B cell (primary cell): ENCODE measurements around the gene C20orf204. TPM values are rescaled to one million over a fixed set of nuclear protein-coding genes. Genes with fewer than 3 reads are reported as not detected.

ENCODE experiments used
- ATAC-seq: fragments of 200-7000 bp; cut with Tn5 transposase; one replicate; pipeline ENCODE4 v1.10.0; 2021; ENCODE audit warnings: low read depth, mild to moderate bottlenecking, moderate number of reproducible peaks, moderate library complexity
- CTCF ChIA-PET: fragments of 350-600 bp; sonication (Branson Sonifier 250); formaldehyde crosslinking; loops from one replicate; lab custom pipeline; 2021; ENCODE audit warnings: antibody characterized with exemption, inconsistent platforms; lab: Charles Lee
- POLR2A ChIA-PET: fragments of 350-600 bp; sonication (Branson Sonifier 250); formaldehyde crosslinking; loops from one replicate; lab custom pipeline; 2021; ENCODE audit warnings: antibody characterized with exemption; lab: Charles Lee
- DNase-seq: peaks from one replicate; pipeline ENCODE4 v3.0.0; 2013
- H2AFZ ChIP-seq: 2 replicates; pipeline ENCODE4 v1.6.1; 2012; ENCODE audit warnings: mild to moderate bottlenecking, low read depth, low read length; ENCODE audit not compliant: insufficient read depth, poor library complexity, severe bottlenecking
- H3K27ac ChIP-seq, 2 donors: 1 replicate in 1 of 2; 2 replicates in 1 of 2; pipeline ENCODE4 v1.5.1; 2012 to 2013; ENCODE audit warnings: low read length in 2 of 2, mild to moderate bottlenecking in 2 of 2, moderate library complexity in 1 of 2
- H3K27me3 ChIP-seq, 4 experiments: fragments of 200-600 bp in 1 of 4; sonication (generic) in 1 of 4; replicated peaks in 1 of 4; 1 replicate in 2 of 4; 2 replicates in 2 of 4; pipeline versions ENCODE4 v1.6.1 to v1.7.0; 2013 to 2016; ENCODE audit warnings: low read length in 3 of 4, mild to moderate bottlenecking in 2 of 4, mixed read lengths in 1 of 4, moderate library complexity in 1 of 4; ENCODE audit not compliant: insufficient read depth in 4 of 4, control insufficient read depth in 3 of 4; ENCODE audit errors: control extremely low read depth in 1 of 4
- H3K36me3 ChIP-seq, 2 experiments: replicated peaks in 1 of 2; 1 replicate in 1 of 2; 2 replicates in 1 of 2; pipeline versions ENCODE4 v1.6.1 to v1.7.1; 2013; ENCODE audit warnings: low read length in 1 of 2; ENCODE audit not compliant: insufficient read depth in 2 of 2, control insufficient read depth in 1 of 2; ENCODE audit errors: control extremely low read depth in 1 of 2, extremely low read depth in 1 of 2
- H3K4me1 ChIP-seq, 2 donors: fragments of 200-600 bp in 1 of 2; sonication (generic) in 1 of 2; 1 replicate in 1 of 2; 2 replicates in 1 of 2; pipeline versions ENCODE4 v1.5.1 to v1.6.1; 2013 to 2017; ENCODE audit warnings: low read length in 2 of 2; ENCODE audit not compliant: control insufficient read depth in 2 of 2, insufficient read depth in 2 of 2
- H3K4me2 ChIP-seq: replicated peaks from 2 replicates; pipeline ENCODE3; 2012; ENCODE audit warnings: mild to moderate bottlenecking, low read depth, low read length; ENCODE audit not compliant: poor library complexity, severe bottlenecking
- H3K4me3 ChIP-seq, 5 experiments: fragments of 200-600 bp in 1 of 5; sonication (generic) in 1 of 5; 1 replicate in 3 of 5; 2 replicates in 2 of 5; pipeline versions ENCODE4 v1.5.1 to v1.7.0; 2011 to 2016; ENCODE audit warnings: low read length in 4 of 5, mild to moderate bottlenecking in 4 of 5, low read depth in 2 of 5, control low read depth in 1 of 5, moderate library complexity in 1 of 5; ENCODE audit not compliant: insufficient read depth in 1 of 5; ENCODE audit errors: control extremely low read depth in 1 of 5, extremely low read depth in 1 of 5
- H3K79me2 ChIP-seq: fragments of 200-600 bp; sonication (generic); one replicate; pipeline ENCODE4 v1.6.0; 2016; ENCODE audit warnings: low read length; ENCODE audit not compliant: control insufficient read depth, insufficient read depth
- H3K9ac ChIP-seq: fragments of 200-600 bp; sonication (generic); 2 replicates; pipeline ENCODE4 v1.6.1; 2017; ENCODE audit warnings: mild to moderate bottlenecking, low read length, moderate library complexity
- H3K9me3 ChIP-seq, 3 donors: one replicate each; pipeline versions ENCODE4 v1.6.1 to v1.7.1; 2013; ENCODE audit warnings: low read length in 2 of 3; ENCODE audit not compliant: control insufficient read depth in 2 of 3, insufficient read depth in 1 of 3; ENCODE audit errors: control extremely low read depth in 1 of 3
- H4K20me1 ChIP-seq: 2 replicates; pipeline ENCODE4 v1.6.0; 2012; ENCODE audit warnings: mild to moderate bottlenecking, low read length; ENCODE audit not compliant: insufficient read depth, control insufficient read depth, poor library complexity, severe bottlenecking
- H3K27ac Mint-ChIP-seq: one replicate; pipeline ENCODE4 v1.8.0; 2021; ENCODE audit warnings: mixed read lengths
- H3K27me3 Mint-ChIP-seq: one replicate; pipeline ENCODE4 v1.8.0; 2021; ENCODE audit warnings: mixed read lengths
- H3K4me1 Mint-ChIP-seq: one replicate; pipeline ENCODE4 v1.8.0; 2021; ENCODE audit warnings: mixed read lengths
- H3K4me3 Mint-ChIP-seq: one replicate; pipeline ENCODE4 v1.8.0; 2021; ENCODE audit warnings: mixed read lengths
- H3K9me3 Mint-ChIP-seq: one replicate; pipeline ENCODE4 v1.8.0; 2022; ENCODE audit warnings: mixed read lengths; ENCODE audit not compliant: insufficient read depth
- CTCF ChIP-seq: fragments of 200-600 bp; IDR thresholded peaks from one replicate; pipeline ENCODE4 v1.8.0; 2022; ENCODE audit warnings: antibody characterized with exemption, mild to moderate bottlenecking
- EZH2 ChIP-seq: IDR thresholded peaks from 2 replicates; pipeline ENCODE4 v1.6.1; 2012; ENCODE audit warnings: borderline replicate concordance, low read depth, mild to moderate bottlenecking, moderate library complexity, low read length; ENCODE audit not compliant: insufficient read depth, poor library complexity, severe bottlenecking
- WGBS: methylation state at CpG from one replicate; pipeline ENCODE4 v1.1.5; 2013; ENCODE audit warnings: missing lambda C conversion rate; ENCODE audit not compliant: insufficient coverage; 5-methylcytosine and 5-hydroxymethylcytosine counted together
- intact Hi-C: fragments of 100-400 bp; cut with micrococcal nuclease; formaldehyde crosslinking; loops from one replicate; pipeline ENCODE4 v1.10.0; 2022
- polyA plus RNA-seq: library from polyadenylated mRNA; depleted of rRNA; stranded (reverse); fragments of >200 nt; gene quantifications from 2 replicates; pipeline ENCODE4 v1.2.3, GENCODE V29; 2012
- total RNA-seq, 2 donors: library from RNA; stranded (reverse); fragments of 120-200 nt in 1 of 2; gene quantifications; 1 replicate in 1 of 2; 2 replicates in 1 of 2; pipeline versions ENCODE4 v1.2.3 to v1.2.4, GENCODE V29; 2013 to 2022

Gene C20orf204
- total and polyA plus RNA-seq, 2 donors (not counting 1 experiment from before 2014, with no cell fraction given), result 0.24 to 2.5 TPM

- H3K9ac ChIP-seq, result no peak overlapping the region
- no peaks in the 10 kb centered on the region for H3K4me1 Mint-ChIP-seq
These were observed 7.8 kb upstream of the C20orf204 start for GRCh38 chr20:64027981-64028685.

More at GRCh38 chr20:64027981-64028685, 7.8 kb upstream of the C20orf204 start:
- peaks cover 3 to 77% of the 10 kb centered on the region in 2 experiments for H3K36me3 ChIP-seq
- Mint-ChIP-seq H3K27ac (no peak overlapping the region), H3K27me3 (no peaks in the 10 kb centered on the region), H3K4me3 (no peak overlapping the region), H3K9me3 (no peaks in the 10 kb centered on the region)
- WGBS, result over 99% methylated on average over 24 of the region's 24 CpGs
- intact Hi-C loops, result no loop called here
- no peak overlapping the region for H3K4me2 ChIP-seq
- DNase-seq (no peak), ATAC-seq (no peak)
- H3K4me3 ChIP-seq, result no peak overlapping the region
- no peaks in the 10 kb centered on the region for H3K9me3 ChIP-seq
- no peak overlapping the region for H2AFZ ChIP-seq
- peaks cover 23% of the 10 kb centered on the region for H3K79me2 ChIP-seq
- no peaks in the 10 kb centered on the region for H3K4me1 ChIP-seq
- H4K20me1 ChIP-seq, result peaks cover 35% of the 10 kb centered on the region
- ChIA-PET POLR2A (no interaction called here), CTCF (interaction anchor here (2.6 kb wide), 1 partner anchor 10 kb away, joined by 12 read pairs; no protein-coding TSS in a partner anchor)
- TF ChIP-seq CTCF (no peak), EZH2 (no peak)
- no peak overlapping the region for H3K27ac ChIP-seq
- no peaks in the 10 kb centered on the region for H3K27me3 ChIP-seq
